ENCODE data around the gene ARID3B. TPM values are rescaled to one million over a fixed set of nuclear protein-coding genes. Genes with fewer than 3 reads are reported as not detected.

The ARID3B gene
- total RNA-seq, 1 experiment from 2014 or later = 101 TPM

- H2BK120ac ChIP-seq (ENCODE audit: low read depth, low read length, poor library complexity, severe bottlenecking) = no peak overlapping the region
- H3K27ac Mint-ChIP-seq = no peak overlapping the region
- peaks cover 5 to 7% of the 10 kb centered on the region in 2 experiments; a peak in 1 of 4 replicates for H3K4me1 Mint-ChIP-seq
- no peaks in the 10 kb centered on the region for H3K9me3 ChIP-seq (ENCODE audit: control insufficient read depth, low read depth, low read length)
- peaks cover 39% of the 10 kb centered on the region for H3K27me3 Mint-ChIP-seq (ENCODE audit: low read depth)
- no peak overlapping the region for H3K14ac ChIP-seq (ENCODE audit: insufficient read depth, low read length)
- H2BK20ac ChIP-seq (ENCODE audit: low read depth, low read length, poor library complexity, severe bottlenecking) = no peak overlapping the region
- no peak overlapping the region for H3K27ac ChIP-seq (ENCODE audit: insufficient read length, low read depth, low read length)
- no peaks in the 10 kb centered on the region for H3K9me3 Mint-ChIP-seq
- no peaks in the 10 kb centered on the region; a peak in 1 of 7 replicates for H3K36me3 Mint-ChIP-seq (ENCODE audit: insufficient read depth in 1 of 3, low read depth in 3 of 3)
- no peak overlapping the region for H2AK5ac ChIP-seq (ENCODE audit: insufficient read length, low read length)
- no peak overlapping the region for H2AFZ ChIP-seq (ENCODE audit: low read length)
- no peak overlapping the region for H3K9ac ChIP-seq (ENCODE audit: extremely low read depth, insufficient read length, low read length)
- no peak overlapping the region for H2BK12ac ChIP-seq (ENCODE audit: insufficient read length, low read depth, low read length)
- DNase-seq = no peak
- H3K27me3 ChIP-seq (ENCODE audit: insufficient read depth, low read length) = no peaks in the 10 kb centered on the region; the same call in 1 of the 2 replicates
- H2BK5ac ChIP-seq (ENCODE audit: insufficient read length, low read length) = no peak overlapping the region
- no peak overlapping the region for H3K4me2 ChIP-seq (ENCODE audit: insufficient read depth, insufficient read length, low read length)
- no peaks in the 10 kb centered on the region for H3K79me2 ChIP-seq (ENCODE audit: insufficient read depth, low read length)
- H3T11ph ChIP-seq (ENCODE audit: low read length) = no peak overlapping the region
- no peak overlapping the region for H3K18ac ChIP-seq (ENCODE audit: insufficient read length, low read depth, low read length)
- TF ChIP-seq CTCF (conservative IDR thresholded peaks at IDR 0.05) = no peak
- no peaks in the 10 kb centered on the region for H4K20me1 ChIP-seq (ENCODE audit: control insufficient read depth, insufficient read depth, insufficient read length)
- no peak overlapping the region for H4K91ac ChIP-seq (ENCODE audit: insufficient read length, low read depth, low read length)
- no peak overlapping the region for H4K5ac ChIP-seq (ENCODE audit: insufficient read length, low read depth, low read length)
- WGBS (ENCODE audit: extremely low coverage, insufficient read length, low lambda C conversion rate) = no CpG with 5 or more reads among the region's 3 CpGs
- no peak overlapping the region for H3K23ac ChIP-seq (ENCODE audit: insufficient read length, low read depth, low read length)
- no peak overlapping the region for H3K4me3 Mint-ChIP-seq
- no peaks in the 10 kb centered on the region for H3K79me1 ChIP-seq (ENCODE audit: insufficient read depth, low read depth, low read length, poor library complexity, severe bottlenecking)
- H2BK15ac ChIP-seq (ENCODE audit: low read depth, low read length) = no peak overlapping the region
- no peak overlapping the region for H3K56ac ChIP-seq (ENCODE audit: insufficient read length, low read depth, low read length)
- H3K4me1 ChIP-seq (ENCODE audit: insufficient read depth, low read length) = no peaks in the 10 kb centered on the region
- H4K8ac ChIP-seq (replicated peaks; ENCODE audit: insufficient read length, low read depth, low read length) = no peak overlapping the region
- H3K23me2 ChIP-seq (ENCODE audit: insufficient read length, low read depth, low read length, poor library complexity, severe bottlenecking) = peaks cover 5% of the 10 kb centered on the region
- no peak overlapping the region for H3K4ac ChIP-seq (ENCODE audit: low read depth, low read length)
These were observed 68.9 kb downstream of the ARID3B start for GRCh38 chr15:74609938-74610301.
